ENCODE data around the gene HES5.

- TF ChIP-seq EZH2phosphoT487 (IDR thresholded peaks at IDR 0.05; ENCODE audit: insufficient read depth, low read depth) (no peak), EZH2 (IDR thresholded peaks at IDR 0.05; ENCODE audit: insufficient read depth, poor library complexity, severe bottlenecking) (no peak)
These were observed 2.6 kb upstream of the HES5 start for GRCh38 chr1:2532485-2533160.

All from GM23248 (cell line).